Spleen (tissue), 7 donors: ENCODE measurements around the gene NGRN.

ENCODE experiments used
- POLR2A ChIP-seq, 3 donors: fragments of 450-650 bp; IDR thresholded peaks; one replicate each; pipeline ENCODE4 v1.5.1; 2017; ENCODE audit warnings: antibody characterized with exemption in 3 of 3, mild to moderate bottlenecking in 1 of 3
- POLR2AphosphoS5 ChIP-seq, 3 donors: sonication (generic); formaldehyde crosslinking; IDR thresholded peaks; one replicate each; pipeline ENCODE4 v1.5.1; 2017; ENCODE audit warnings: antibody characterized with exemption in 3 of 3
- TF ChIP-seq, protein P1 (sequence below), 11 experiments: fragments of 200-600 bp in 7 of 11; fragments of 450-650 bp in 4 of 11; sonication (generic) in 4 of 11; IDR thresholded peaks in 8 of 11; conservative IDR thresholded peaks in 3 of 11; 1 replicate in 7 of 11; 2 replicates in 4 of 11; pipeline versions ENCODE4 v1.4.0 to v1.8.0; 2016 to 2021; ENCODE audit warnings: antibody characterized with exemption in 11 of 11, inconsistent platforms in 4 of 11, mild to moderate bottlenecking in 1 of 11
- donor health status: DM: no; HTN: no; CAD: no; lungs with moderate emphysema.
- donor health status: DM: no; HTN: no; CAD: no.
- donor health status: DM: no; HTN: no; CAD: no.

- TF ChIP-seq, protein P1, sequence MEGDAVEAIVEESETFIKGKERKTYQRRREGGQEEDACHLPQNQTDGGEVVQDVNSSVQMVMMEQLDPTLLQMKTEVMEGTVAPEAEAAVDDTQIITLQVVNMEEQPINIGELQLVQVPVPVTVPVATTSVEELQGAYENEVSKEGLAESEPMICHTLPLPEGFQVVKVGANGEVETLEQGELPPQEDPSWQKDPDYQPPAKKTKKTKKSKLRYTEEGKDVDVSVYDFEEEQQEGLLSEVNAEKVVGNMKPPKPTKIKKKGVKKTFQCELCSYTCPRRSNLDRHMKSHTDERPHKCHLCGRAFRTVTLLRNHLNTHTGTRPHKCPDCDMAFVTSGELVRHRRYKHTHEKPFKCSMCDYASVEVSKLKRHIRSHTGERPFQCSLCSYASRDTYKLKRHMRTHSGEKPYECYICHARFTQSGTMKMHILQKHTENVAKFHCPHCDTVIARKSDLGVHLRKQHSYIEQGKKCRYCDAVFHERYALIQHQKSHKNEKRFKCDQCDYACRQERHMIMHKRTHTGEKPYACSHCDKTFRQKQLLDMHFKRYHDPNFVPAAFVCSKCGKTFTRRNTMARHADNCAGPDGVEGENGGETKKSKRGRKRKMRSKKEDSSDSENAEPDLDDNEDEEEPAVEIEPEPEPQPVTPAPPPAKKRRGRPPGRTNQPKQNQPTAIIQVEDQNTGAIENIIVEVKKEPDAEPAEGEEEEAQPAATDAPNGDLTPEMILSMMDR (IDR thresholded peaks at IDR 0.05 in 8 of 11, conservative IDR thresholded peaks at IDR 0.05 in 3 of 11) = no peak
- TF ChIP-seq POLR2AphosphoS5 (IDR thresholded peaks at IDR 0.05) = no peak
- TF ChIP-seq POLR2A (IDR thresholded peaks at IDR 0.05) = no peak
Measured at GRCh38 chr15:90271459-90272166, 6.1 kb downstream of the NGRN start.
